ENCODE data around the gene CHST9. TPM values are rescaled to one million over a fixed set of nuclear protein-coding genes. Genes with fewer than 3 reads are reported as not detected.
A peak's percentile ranks its signal among the peaks of the same experiment; 100 is the strongest.
"Not testable (repeated sequence)": the region's sequence is repeated elsewhere in the genome, so short reads cannot be mapped to it uniquely, and the experiment has no call there.

Gene CHST9, protein sequence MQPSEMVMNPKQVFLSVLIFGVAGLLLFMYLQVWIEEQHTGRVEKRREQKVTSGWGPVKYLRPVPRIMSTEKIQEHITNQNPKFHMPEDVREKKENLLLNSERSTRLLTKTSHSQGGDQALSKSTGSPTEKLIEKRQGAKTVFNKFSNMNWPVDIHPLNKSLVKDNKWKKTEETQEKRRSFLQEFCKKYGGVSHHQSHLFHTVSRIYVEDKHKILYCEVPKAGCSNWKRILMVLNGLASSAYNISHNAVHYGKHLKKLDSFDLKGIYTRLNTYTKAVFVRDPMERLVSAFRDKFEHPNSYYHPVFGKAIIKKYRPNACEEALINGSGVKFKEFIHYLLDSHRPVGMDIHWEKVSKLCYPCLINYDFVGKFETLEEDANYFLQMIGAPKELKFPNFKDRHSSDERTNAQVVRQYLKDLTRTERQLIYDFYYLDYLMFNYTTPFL
- total RNA-seq (2021) (0.07 TPM in 1 of 2 replicates, not detected in the other), Bru-seq, nascent RNA (percentile 15 among the genes with signal in this experiment), BruChase-seq, experiment 1, labeled RNA remaining after a 2-hour chase (percentile 16 among the genes with signal in this experiment), BruChase-seq, experiment 2, labeled RNA remaining after a 6-hour chase (percentile 9 among the genes with signal in this experiment)
- long read RNA-seq = 0 reads

DNA sequence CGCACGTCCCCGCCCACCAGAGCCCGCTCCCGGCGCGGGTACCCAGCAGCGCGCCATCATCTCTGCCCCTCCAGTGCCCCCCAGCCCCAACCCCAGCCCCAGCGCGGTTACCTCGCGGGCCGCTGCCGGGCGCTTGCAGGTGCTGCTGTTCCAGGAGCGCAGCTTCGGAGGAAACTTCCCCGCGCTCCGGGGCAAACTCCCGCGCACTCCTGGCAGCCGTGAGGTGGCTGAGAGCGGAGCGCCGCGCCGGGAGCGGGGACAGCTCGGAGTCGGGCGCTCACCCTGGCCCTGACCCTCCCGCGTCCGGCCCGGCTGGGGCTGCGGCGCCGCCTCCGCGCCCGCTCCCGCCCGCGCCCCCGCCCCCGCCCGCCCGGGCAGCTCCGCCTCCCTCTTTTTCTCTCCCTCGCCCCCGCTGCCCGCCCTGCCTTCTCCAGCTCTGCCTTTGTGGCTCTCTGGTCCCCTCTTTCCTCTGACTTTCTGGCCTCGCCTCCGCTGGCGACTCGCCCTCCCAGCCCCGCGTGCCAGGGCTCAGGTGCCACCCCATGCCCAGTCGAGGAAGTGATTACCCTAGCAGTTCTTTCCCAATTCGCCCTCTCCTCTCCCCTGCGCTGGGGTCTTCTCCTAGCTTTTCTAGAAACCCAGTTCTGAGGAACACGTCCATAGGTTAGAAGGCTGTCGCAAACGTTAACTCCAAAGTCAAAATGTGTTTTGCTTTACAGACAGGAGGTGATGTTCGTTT is at the start of gene CHST9:
Gene CHST9 (minus strand): TSS at position 284 of the 739 bp plus-strand sequence. CDS start 42,499 bp downstream, outside the sequence.
- intact Hi-C loops (cut with micrococcal nuclease; ENCODE audit: unreplicated experiment) = no loop called here
- H3K4me3 ChIP-seq = peak within 1 kb of the TSS; percentile 35; the same call in 1 of the 2 replicates
- CTCF ChIA-PET = interaction anchor here (0.6 kb wide), 1 partner anchor 113 kb away, joined by 3 read pairs; no protein-coding TSS in a partner anchor

DNA sequence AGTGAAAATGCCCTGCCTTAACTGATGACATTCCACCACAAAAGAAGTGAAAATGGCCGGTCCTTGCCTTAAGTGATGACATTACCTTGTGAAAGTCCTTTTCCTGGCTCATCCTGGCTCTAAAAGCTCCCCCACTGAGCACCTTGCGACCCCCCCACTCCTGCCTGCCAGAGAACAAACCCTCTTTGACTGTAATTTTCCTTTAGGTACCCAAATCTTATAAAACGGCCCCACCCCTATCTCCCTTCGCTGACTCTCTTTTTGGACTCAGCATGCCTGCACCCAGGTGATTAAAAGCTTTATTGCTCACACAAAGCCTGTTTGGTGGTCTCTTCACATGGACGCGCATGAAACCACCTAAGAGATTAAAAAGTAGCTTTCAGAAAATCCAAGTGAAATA is 47.2 kb upstream of the CHST9 start:
- H3K27me3 ChIP-seq (ENCODE audit: insufficient read depth, low read depth); POLR2A ChIA-PET (ENCODE audit: unreplicated experiment); H3K4me3 ChIP-seq; H3K36me3 ChIP-seq (ENCODE audit: low read depth); H3K4me1 ChIP-seq (replicated peaks; ENCODE audit: insufficient read depth); intact Hi-C loops (cut with micrococcal nuclease; ENCODE audit: unreplicated experiment); H2AFZ ChIP-seq; H3K27ac ChIP-seq; CTCF ChIA-PET; DNase-seq; H3F3A ChIP-seq (ENCODE audit: insufficient read depth, low read depth); BruUV-seq (replicated peaks); H3K9me2 ChIP-seq (ENCODE audit: insufficient read depth); H4K20me1 ChIP-seq (ENCODE audit: insufficient read depth); H3K4me2 ChIP-seq; H3K79me2 ChIP-seq (ENCODE audit: low read depth); H3K9me3 ChIP-seq (ENCODE audit: insufficient read depth, low read depth): not testable (repeated sequence)

More for the DNA sequence above, at the start of gene CHST9:
- peak in 1 of 2 experiments; percentile 6 for DNase-seq
- no peak for TF ChIP-seq EZH2 (IDR thresholded peaks at IDR 0.05; ENCODE audit: low read depth)
- TF ChIP-seq, protein P1, sequence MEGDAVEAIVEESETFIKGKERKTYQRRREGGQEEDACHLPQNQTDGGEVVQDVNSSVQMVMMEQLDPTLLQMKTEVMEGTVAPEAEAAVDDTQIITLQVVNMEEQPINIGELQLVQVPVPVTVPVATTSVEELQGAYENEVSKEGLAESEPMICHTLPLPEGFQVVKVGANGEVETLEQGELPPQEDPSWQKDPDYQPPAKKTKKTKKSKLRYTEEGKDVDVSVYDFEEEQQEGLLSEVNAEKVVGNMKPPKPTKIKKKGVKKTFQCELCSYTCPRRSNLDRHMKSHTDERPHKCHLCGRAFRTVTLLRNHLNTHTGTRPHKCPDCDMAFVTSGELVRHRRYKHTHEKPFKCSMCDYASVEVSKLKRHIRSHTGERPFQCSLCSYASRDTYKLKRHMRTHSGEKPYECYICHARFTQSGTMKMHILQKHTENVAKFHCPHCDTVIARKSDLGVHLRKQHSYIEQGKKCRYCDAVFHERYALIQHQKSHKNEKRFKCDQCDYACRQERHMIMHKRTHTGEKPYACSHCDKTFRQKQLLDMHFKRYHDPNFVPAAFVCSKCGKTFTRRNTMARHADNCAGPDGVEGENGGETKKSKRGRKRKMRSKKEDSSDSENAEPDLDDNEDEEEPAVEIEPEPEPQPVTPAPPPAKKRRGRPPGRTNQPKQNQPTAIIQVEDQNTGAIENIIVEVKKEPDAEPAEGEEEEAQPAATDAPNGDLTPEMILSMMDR (conservative IDR thresholded peaks at IDR 0.05) = no peak
- Histone ChIP-seq H3K27me3 (ENCODE audit: insufficient read depth, low read depth) (peaks cover 4% of the 10 kb centered on the region), H4K20me1 (ENCODE audit: insufficient read depth) (no peaks in the 10 kb centered on the region), H3K4me2 (peak within 1 kb of the TSS; percentile 61), H3K27ac (no peak within 1 kb of the TSS), H3K9me3 (ENCODE audit: insufficient read depth, low read depth) (no peaks in the 10 kb centered on the region), H2AFZ (no peak within 1 kb of the TSS), H3K9me2 (ENCODE audit: insufficient read depth) (no peaks in the 10 kb centered on the region), H3K36me3 (ENCODE audit: low read depth) (no peaks in the 10 kb centered on the region), H3K79me2 (ENCODE audit: low read depth) (no peaks in the 10 kb centered on the region), H3K4me1 (replicated peaks; ENCODE audit: insufficient read depth) (no peaks in the 10 kb centered on the region), H3F3A (ENCODE audit: insufficient read depth, low read depth) (no peaks in the 10 kb centered on the region)
- POLR2A ChIA-PET (ENCODE audit: unreplicated experiment) = no interaction called here
- BruUV-seq (replicated peaks) = no TSS peak

DNA sequence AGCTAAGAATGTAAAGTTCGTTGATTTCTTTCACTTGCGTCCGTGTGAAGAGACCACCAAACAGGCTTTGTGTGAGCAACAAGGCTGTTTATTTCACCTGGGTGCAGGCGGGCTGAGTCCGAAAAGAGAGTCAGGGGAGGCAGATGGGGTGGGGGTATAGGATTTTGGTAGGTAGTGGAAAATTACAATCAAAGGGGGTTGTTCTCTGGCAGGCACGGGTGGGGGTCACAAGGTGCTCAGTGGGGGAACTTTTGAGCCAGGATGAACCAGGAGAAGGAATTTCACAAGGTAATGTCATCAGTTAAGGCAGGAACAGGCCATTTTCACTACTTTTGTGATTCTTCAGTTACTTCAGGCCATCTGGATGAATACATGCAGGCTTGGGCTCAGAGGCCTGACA is 46.6 kb upstream of the CHST9 start:
- H4K20me1 ChIP-seq (ENCODE audit: insufficient read depth); H3K27me3 ChIP-seq (ENCODE audit: insufficient read depth, low read depth); intact Hi-C loops (cut with micrococcal nuclease; ENCODE audit: unreplicated experiment); H3K27ac ChIP-seq; H3K36me3 ChIP-seq (ENCODE audit: low read depth); H2AFZ ChIP-seq; H3K9me3 ChIP-seq (ENCODE audit: insufficient read depth, low read depth); H3K4me1 ChIP-seq (replicated peaks; ENCODE audit: insufficient read depth); H3K79me2 ChIP-seq (ENCODE audit: low read depth); POLR2A ChIA-PET (ENCODE audit: unreplicated experiment); BruUV-seq (replicated peaks); DNase-seq; H3K4me3 ChIP-seq; CTCF ChIA-PET; H3K4me2 ChIP-seq; H3K9me2 ChIP-seq (ENCODE audit: insufficient read depth); H3F3A ChIP-seq (ENCODE audit: insufficient read depth, low read depth): not testable (repeated sequence)

DNA sequence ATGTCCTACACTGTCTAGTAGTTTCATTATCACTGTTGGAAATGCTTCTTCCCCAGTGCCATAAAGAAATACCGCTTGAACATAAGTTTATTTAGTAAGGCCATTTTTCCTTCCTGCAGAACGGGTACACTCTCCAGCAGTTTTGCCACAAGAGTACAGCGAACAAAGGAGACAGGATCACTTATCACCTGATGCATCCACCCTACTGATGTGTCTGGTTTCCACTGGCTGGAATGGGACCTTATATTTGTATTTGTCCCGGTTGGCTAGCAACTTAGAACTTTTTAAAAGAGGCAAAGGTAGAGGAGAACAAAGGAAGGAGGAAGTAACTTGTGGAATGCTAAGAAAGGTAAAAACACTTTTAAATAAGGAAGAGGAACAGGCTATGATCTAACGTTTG is 46.1 kb upstream of the CHST9 start:
- H2AFZ ChIP-seq; H3K27me3 ChIP-seq (ENCODE audit: insufficient read depth, low read depth); H3F3A ChIP-seq (ENCODE audit: insufficient read depth, low read depth); intact Hi-C loops (cut with micrococcal nuclease; ENCODE audit: unreplicated experiment); H3K4me2 ChIP-seq; H3K79me2 ChIP-seq (ENCODE audit: low read depth); DNase-seq; H4K20me1 ChIP-seq (ENCODE audit: insufficient read depth); POLR2A ChIA-PET (ENCODE audit: unreplicated experiment); H3K27ac ChIP-seq; H3K36me3 ChIP-seq (ENCODE audit: low read depth); CTCF ChIA-PET; BruUV-seq (replicated peaks); H3K9me2 ChIP-seq (ENCODE audit: insufficient read depth); H3K4me3 ChIP-seq; H3K9me3 ChIP-seq (ENCODE audit: insufficient read depth, low read depth); H3K4me1 ChIP-seq (replicated peaks; ENCODE audit: insufficient read depth): not testable (repeated sequence)

All from PC-9 (cell line).